ENCODE results near the gene SND1.

SND1 gene

GRCh38 chr7:127657500-127657899, 5.5 kb downstream of the SND1 start:
- TF ChIP-seq TEAD4 (IDR thresholded peaks at IDR 0.05): no peak
- no peak for TF ChIP-seq EP300 (IDR thresholded peaks at IDR 0.05; ENCODE audit: borderline replicate concordance)
- no peak for TF ChIP-seq RAD21 (IDR thresholded peaks at IDR 0.05; ENCODE audit: low read depth)
- no peak for TF ChIP-seq NFIC (IDR thresholded peaks at IDR 0.05)
- no peak for TF ChIP-seq CEBPB (IDR thresholded peaks at IDR 0.05)
- TF ChIP-seq TAF1 (IDR thresholded peaks at IDR 0.05; ENCODE audit: low read depth): no peak
- TF ChIP-seq ZBTB7A (IDR thresholded peaks at IDR 0.05; ENCODE audit: low read depth): no peak
- TF ChIP-seq YY1 (IDR thresholded peaks at IDR 0.05; ENCODE audit: low read depth): no peak
- TF ChIP-seq EGR1 (IDR thresholded peaks at IDR 0.05): no peak
- TF ChIP-seq FOXM1 (IDR thresholded peaks at IDR 0.05; ENCODE audit: borderline replicate concordance, low read depth): no peak
- TF ChIP-seq REST (IDR thresholded peaks at IDR 0.05; ENCODE audit: low read depth): no peak
- TF ChIP-seq MAX (IDR thresholded peaks at IDR 0.05): no peak
- TF ChIP-seq TCF12 (IDR thresholded peaks at IDR 0.05; ENCODE audit: low read depth): no peak
- TF ChIP-seq CREB1 (IDR thresholded peaks at IDR 0.05; ENCODE audit: low read depth): no peak
- TF ChIP-seq USF1 (IDR thresholded peaks at IDR 0.05): no peak

GRCh38 chr7:127658970-127659630, 7.1 kb downstream of the SND1 start:
- TF ChIP-seq EP300 (IDR thresholded peaks at IDR 0.05; ENCODE audit: borderline replicate concordance) (no peak), USF1 (IDR thresholded peaks at IDR 0.05) (no peak), YY1 (IDR thresholded peaks at IDR 0.05; ENCODE audit: low read depth) (no peak), CREB1 (IDR thresholded peaks at IDR 0.05; ENCODE audit: low read depth) (no peak), ZBTB7A (IDR thresholded peaks at IDR 0.05; ENCODE audit: low read depth) (no peak), RAD21 (IDR thresholded peaks at IDR 0.05; ENCODE audit: low read depth) (no peak), FOXM1 (IDR thresholded peaks at IDR 0.05; ENCODE audit: borderline replicate concordance, low read depth) (no peak), MAX (IDR thresholded peaks at IDR 0.05) (no peak), TEAD4 (IDR thresholded peaks at IDR 0.05) (no peak), EGR1 (IDR thresholded peaks at IDR 0.05) (no peak), NFIC (IDR thresholded peaks at IDR 0.05) (no peak), REST (IDR thresholded peaks at IDR 0.05; ENCODE audit: low read depth) (no peak)

GRCh38 chr7:127665922-127666321, 13.9 kb downstream of the SND1 start:
- TF ChIP-seq REST (IDR thresholded peaks at IDR 0.05; ENCODE audit: low read depth): no peak
- no peak for TF ChIP-seq YY1 (IDR thresholded peaks at IDR 0.05; ENCODE audit: low read depth)
- TF ChIP-seq MAX (IDR thresholded peaks at IDR 0.05): no peak
- no peak for TF ChIP-seq FOXM1 (IDR thresholded peaks at IDR 0.05; ENCODE audit: borderline replicate concordance, low read depth)
- no peak for TF ChIP-seq USF1 (IDR thresholded peaks at IDR 0.05)
- no peak for TF ChIP-seq NFIC (IDR thresholded peaks at IDR 0.05)
- no peak for TF ChIP-seq CREB1 (IDR thresholded peaks at IDR 0.05; ENCODE audit: low read depth)
- TF ChIP-seq TCF12 (IDR thresholded peaks at IDR 0.05; ENCODE audit: low read depth): no peak
- no peak for TF ChIP-seq TAF1 (IDR thresholded peaks at IDR 0.05; ENCODE audit: low read depth)

- no peak for TF ChIP-seq EGR1 (IDR thresholded peaks at IDR 0.05)
- TF ChIP-seq EP300 (IDR thresholded peaks at IDR 0.05; ENCODE audit: borderline replicate concordance): no peak
- TF ChIP-seq TAF1 (IDR thresholded peaks at IDR 0.05; ENCODE audit: low read depth): no peak
- no peak for TF ChIP-seq TCF12 (IDR thresholded peaks at IDR 0.05; ENCODE audit: low read depth)
- no peak for TF ChIP-seq MAX (IDR thresholded peaks at IDR 0.05)
- no peak for TF ChIP-seq USF1 (IDR thresholded peaks at IDR 0.05)
- TF ChIP-seq CEBPB (IDR thresholded peaks at IDR 0.05): no peak
Observed at GRCh38 chr7:127666602-127667001, 14.6 kb downstream of the SND1 start.

Data from Ishikawa (cell line).